Measurements from ENCODE around the gene CYRIA.

Gene CYRIA

DNA sequence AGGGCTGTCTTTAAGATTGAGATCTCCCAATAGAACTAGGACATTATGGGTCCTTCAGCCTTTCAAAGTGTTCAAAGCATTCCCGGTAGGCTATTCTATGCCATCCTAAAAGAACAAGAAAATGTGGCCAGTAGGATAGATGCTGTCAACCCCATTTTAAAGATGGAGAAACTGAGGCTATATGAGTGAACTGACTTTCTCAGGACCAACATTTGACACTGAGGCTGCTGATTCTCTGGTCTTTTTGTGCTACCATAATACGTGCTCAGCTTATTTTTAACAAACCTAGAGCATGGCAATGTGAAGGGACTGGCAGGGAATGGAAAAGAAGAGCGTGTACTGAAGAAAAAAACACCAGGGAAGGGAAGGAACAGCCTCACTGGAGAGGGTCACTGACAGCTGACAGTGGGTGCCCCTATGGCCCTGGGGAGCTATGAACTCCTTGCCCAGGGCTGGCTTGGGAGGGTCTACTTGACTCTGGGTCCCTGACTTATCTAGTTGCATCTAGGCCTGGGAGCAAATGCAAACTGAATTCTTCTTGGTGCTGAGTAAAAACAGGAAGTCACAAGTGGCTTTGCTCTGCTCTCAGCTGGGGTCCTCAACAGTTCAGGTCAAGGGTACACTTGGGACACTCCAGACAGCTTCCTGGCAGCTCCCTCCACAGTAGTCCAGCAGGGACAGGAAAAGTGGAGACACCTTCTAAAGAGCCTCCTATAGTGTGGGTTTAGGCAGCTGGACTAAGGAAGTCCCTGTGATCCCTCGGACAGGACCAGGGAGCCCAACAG is 2.3 kb downstream of the CYRIA start:
- TF ChIP-seq, protein P1, sequence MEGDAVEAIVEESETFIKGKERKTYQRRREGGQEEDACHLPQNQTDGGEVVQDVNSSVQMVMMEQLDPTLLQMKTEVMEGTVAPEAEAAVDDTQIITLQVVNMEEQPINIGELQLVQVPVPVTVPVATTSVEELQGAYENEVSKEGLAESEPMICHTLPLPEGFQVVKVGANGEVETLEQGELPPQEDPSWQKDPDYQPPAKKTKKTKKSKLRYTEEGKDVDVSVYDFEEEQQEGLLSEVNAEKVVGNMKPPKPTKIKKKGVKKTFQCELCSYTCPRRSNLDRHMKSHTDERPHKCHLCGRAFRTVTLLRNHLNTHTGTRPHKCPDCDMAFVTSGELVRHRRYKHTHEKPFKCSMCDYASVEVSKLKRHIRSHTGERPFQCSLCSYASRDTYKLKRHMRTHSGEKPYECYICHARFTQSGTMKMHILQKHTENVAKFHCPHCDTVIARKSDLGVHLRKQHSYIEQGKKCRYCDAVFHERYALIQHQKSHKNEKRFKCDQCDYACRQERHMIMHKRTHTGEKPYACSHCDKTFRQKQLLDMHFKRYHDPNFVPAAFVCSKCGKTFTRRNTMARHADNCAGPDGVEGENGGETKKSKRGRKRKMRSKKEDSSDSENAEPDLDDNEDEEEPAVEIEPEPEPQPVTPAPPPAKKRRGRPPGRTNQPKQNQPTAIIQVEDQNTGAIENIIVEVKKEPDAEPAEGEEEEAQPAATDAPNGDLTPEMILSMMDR (IDR thresholded peaks at IDR 0.05; ENCODE audit: insufficient read depth, low read depth, low read length, missing control alignments) = no peak
- no peak for DNase-seq (ENCODE audit: low read depth)

DNA sequence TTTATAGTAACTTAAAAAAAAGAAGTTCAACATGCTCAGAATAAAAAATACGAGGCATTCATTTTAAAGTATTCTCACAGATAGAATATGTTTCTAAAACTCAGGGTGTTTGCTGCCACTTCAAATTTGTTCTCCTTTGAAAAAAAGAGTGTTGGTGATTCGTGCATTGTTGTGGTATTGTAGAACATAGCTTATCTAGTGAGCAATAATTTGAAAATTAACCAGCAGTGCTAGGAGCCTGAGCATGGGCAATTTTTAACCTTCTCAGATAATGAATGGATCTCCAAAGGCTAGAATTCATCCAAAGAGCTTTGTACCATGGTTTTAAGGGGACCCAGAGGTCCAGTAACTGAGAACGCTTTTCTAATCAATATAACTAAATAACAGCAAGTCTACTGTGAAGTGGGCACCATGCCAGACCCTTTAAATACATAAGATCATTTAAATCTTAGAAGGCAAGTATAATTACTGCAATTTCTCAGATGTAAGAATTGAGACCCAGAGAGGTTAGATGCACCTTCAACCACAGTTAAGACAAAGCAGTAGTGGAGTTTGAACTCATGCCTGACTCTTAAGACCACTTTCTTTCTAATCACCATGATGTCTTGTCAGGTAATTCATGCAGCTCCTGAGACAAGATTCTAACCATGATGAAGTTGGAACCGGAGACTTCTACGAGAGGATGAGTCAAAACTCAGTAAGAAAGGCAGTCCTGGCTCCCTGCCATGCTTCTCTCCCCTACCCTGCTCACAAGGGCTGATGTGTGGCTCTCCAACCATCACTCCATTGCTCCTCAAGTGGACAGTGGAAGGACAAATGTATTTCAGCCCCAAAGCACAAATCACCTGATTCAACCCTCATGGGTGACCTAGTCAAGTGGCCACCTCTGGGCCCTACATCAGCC is 3.4 kb downstream of the CYRIA start:
- peak; percentile 40 for DNase-seq (ENCODE audit: low read depth)
- H3K4me3 ChIP-seq (ENCODE audit: low read depth, low read length) = no peak overlapping the region
- TF ChIP-seq, protein P1 (IDR thresholded peaks at IDR 0.05; ENCODE audit: insufficient read depth, low read depth, low read length, missing control alignments) = no peak

More for the DNA sequence above, 2.3 kb downstream of the CYRIA start:
- H3K4me3 ChIP-seq (ENCODE audit: low read depth, low read length) = no peak overlapping the region

DNA sequence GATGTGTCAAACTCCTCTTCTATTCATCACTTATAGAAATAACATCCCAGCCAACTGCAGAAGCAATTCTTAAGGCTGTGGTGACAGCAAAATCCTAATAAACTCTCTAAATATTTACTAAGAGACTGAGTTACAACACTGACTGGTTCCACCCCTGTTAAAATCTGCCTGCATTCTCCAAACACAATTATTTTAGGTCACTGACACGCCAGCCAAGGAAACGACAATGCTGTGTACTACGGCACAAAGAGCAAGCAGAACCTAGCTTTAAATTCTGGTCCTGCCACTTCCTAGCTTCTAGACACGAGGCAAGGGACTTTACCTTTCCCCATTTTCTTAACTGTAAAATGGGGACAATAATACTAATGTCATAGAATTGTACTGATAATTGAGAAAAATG is 4.1 kb downstream of the CYRIA start:
- TF ChIP-seq, protein P1 (IDR thresholded peaks at IDR 0.05; ENCODE audit: insufficient read depth, low read depth, low read length, missing control alignments) = no peak
- no peak overlapping the region for H3K4me3 ChIP-seq (ENCODE audit: low read depth, low read length)
- no peak for DNase-seq (ENCODE audit: low read depth)

DNA sequence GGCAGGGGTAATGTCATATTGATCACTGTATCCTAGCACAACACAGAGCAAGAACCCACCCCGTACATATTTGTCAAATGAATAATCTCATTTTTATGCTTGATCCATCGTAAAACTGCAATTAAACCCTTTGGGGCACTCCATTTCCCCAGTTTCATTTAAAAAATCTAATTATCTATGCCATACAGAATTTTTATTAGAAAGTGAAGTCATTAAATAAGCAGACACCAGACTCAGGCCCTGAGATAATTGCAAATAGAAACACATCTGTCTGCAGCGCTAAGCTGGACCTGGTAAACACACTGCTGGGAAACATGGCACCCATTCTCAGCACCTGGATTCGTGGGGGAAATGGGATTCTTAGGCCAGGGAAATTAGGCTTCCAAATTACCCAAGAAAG is 5.1 kb downstream of the CYRIA start:
- TF ChIP-seq, protein P1 (IDR thresholded peaks at IDR 0.05; ENCODE audit: insufficient read depth, low read depth, low read length, missing control alignments) = no peak
- no peak for DNase-seq (ENCODE audit: low read depth)
- H3K4me3 ChIP-seq (ENCODE audit: low read depth, low read length) = no peak overlapping the region

DNA sequence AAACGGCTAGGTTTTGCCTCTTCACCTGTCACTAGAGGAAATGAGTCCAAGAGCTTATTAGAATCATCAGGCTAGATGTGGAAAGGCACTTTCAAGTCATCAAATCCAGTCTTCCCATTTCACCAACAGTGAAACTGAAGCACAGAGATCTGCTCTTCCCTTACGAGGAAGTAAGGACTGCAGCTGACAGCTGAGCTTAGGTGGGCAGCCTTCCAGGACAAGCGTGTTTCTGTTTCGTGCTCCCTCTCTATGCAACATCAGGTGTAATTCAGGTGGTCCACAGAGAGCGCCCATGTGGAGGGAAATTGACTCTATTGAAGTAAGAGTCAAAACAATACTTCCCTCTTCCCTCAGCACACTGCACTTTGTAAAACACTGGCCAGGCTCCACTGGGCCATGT is 5.5 kb downstream of the CYRIA start:
- TF ChIP-seq, protein P1 (IDR thresholded peaks at IDR 0.05; ENCODE audit: insufficient read depth, low read depth, low read length, missing control alignments) = no peak
- no peak for DNase-seq (ENCODE audit: low read depth)
- no peak overlapping the region for H3K4me3 ChIP-seq (ENCODE audit: low read depth, low read length)

DNA sequence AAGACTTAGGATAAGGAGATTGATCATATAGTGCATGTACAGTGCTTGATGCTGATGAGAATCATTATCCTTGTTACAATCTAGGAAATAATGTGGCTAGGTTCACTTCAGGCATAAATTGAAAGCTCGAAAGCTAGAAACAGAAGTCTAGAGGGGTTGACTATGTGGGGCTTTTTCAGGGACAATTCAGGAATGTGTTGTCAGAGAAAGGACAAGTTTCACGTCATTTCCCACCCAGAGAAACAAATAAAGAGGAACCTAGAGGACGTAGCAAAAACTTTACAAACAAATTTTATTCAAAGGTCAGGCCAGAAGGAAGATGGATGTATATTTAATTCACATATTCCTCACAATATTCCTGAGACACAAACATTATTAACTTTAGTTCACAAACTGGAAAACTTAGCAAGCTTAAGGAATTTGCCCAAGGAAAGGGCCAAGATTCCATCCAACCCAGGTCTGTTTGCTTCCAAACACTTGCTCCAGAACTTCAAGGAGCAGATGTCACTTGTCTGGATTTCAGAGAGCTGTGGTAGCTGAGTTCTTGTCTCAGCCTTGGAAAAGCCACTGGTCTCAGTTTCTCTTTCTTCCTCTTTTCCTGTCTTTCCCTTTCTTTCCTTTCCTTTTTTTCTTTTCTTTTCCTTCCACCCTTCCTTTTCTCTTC is 7.4 kb downstream of the CYRIA start:
- no peak for DNase-seq (ENCODE audit: low read depth)
- TF ChIP-seq, protein P1 (IDR thresholded peaks at IDR 0.05; ENCODE audit: insufficient read depth, low read depth, low read length, missing control alignments) = no peak
- H3K4me3 ChIP-seq (ENCODE audit: low read depth, low read length) = no peak overlapping the region
